ENCODE measurements around the gene CCND1. TPM values are rescaled to one million over a fixed set of nuclear protein-coding genes. Genes with fewer than 3 reads are reported as not detected.

Gene CCND1
- total and polyA plus RNA-seq, 2 of the 8 experiments (the other 6 are each of a cell fraction or from before 2014, with no cell fraction given) = 64.5 to 170 TPM

- TF ChIP-seq, protein P1, sequence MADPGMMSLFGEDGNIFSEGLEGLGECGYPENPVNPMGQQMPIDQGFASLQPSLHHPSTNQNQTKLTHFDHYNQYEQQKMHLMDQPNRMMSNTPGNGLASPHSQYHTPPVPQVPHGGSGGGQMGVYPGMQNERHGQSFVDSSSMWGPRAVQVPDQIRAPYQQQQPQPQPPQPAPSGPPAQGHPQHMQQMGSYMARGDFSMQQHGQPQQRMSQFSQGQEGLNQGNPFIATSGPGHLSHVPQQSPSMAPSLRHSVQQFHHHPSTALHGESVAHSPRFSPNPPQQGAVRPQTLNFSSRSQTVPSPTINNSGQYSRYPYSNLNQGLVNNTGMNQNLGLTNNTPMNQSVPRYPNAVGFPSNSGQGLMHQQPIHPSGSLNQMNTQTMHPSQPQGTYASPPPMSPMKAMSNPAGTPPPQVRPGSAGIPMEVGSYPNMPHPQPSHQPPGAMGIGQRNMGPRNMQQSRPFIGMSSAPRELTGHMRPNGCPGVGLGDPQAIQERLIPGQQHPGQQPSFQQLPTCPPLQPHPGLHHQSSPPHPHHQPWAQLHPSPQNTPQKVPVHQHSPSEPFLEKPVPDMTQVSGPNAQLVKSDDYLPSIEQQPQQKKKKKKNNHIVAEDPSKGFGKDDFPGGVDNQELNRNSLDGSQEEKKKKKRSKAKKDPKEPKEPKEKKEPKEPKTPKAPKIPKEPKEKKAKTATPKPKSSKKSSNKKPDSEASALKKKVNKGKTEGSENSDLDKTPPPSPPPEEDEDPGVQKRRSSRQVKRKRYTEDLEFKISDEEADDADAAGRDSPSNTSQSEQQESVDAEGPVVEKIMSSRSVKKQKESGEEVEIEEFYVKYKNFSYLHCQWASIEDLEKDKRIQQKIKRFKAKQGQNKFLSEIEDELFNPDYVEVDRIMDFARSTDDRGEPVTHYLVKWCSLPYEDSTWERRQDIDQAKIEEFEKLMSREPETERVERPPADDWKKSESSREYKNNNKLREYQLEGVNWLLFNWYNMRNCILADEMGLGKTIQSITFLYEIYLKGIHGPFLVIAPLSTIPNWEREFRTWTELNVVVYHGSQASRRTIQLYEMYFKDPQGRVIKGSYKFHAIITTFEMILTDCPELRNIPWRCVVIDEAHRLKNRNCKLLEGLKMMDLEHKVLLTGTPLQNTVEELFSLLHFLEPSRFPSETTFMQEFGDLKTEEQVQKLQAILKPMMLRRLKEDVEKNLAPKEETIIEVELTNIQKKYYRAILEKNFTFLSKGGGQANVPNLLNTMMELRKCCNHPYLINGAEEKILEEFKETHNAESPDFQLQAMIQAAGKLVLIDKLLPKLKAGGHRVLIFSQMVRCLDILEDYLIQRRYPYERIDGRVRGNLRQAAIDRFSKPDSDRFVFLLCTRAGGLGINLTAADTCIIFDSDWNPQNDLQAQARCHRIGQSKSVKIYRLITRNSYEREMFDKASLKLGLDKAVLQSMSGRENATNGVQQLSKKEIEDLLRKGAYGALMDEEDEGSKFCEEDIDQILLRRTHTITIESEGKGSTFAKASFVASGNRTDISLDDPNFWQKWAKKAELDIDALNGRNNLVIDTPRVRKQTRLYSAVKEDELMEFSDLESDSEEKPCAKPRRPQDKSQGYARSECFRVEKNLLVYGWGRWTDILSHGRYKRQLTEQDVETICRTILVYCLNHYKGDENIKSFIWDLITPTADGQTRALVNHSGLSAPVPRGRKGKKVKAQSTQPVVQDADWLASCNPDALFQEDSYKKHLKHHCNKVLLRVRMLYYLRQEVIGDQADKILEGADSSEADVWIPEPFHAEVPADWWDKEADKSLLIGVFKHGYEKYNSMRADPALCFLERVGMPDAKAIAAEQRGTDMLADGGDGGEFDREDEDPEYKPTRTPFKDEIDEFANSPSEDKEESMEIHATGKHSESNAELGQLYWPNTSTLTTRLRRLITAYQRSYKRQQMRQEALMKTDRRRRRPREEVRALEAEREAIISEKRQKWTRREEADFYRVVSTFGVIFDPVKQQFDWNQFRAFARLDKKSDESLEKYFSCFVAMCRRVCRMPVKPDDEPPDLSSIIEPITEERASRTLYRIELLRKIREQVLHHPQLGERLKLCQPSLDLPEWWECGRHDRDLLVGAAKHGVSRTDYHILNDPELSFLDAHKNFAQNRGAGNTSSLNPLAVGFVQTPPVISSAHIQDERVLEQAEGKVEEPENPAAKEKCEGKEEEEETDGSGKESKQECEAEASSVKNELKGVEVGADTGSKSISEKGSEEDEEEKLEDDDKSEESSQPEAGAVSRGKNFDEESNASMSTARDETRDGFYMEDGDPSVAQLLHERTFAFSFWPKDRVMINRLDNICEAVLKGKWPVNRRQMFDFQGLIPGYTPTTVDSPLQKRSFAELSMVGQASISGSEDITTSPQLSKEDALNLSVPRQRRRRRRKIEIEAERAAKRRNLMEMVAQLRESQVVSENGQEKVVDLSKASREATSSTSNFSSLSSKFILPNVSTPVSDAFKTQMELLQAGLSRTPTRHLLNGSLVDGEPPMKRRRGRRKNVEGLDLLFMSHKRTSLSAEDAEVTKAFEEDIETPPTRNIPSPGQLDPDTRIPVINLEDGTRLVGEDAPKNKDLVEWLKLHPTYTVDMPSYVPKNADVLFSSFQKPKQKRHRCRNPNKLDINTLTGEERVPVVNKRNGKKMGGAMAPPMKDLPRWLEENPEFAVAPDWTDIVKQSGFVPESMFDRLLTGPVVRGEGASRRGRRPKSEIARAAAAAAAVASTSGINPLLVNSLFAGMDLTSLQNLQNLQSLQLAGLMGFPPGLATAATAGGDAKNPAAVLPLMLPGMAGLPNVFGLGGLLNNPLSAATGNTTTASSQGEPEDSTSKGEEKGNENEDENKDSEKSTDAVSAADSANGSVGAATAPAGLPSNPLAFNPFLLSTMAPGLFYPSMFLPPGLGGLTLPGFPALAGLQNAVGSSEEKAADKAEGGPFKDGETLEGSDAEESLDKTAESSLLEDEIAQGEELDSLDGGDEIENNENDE (IDR thresholded peaks at IDR 0.05; ENCODE audit: insufficient replicate concordance, low read length) = no peak
- TF ChIP-seq HDAC2 (IDR thresholded peaks at IDR 0.05; ENCODE audit: borderline replicate concordance in 1 of 2, low read depth in 2 of 2, low read length in 2 of 2) (no peak), FOSL1 (IDR thresholded peaks at IDR 0.05; ENCODE audit: insufficient read depth, low read depth, low read length) (no peak), TAF1 (IDR thresholded peaks at IDR 0.05; ENCODE audit: low read depth, low read length) (no peak), SIX5 (IDR thresholded peaks at IDR 0.05; ENCODE audit: low read depth, low read length) (no peak), CREB1 (IDR thresholded peaks at IDR 0.05) (no peak), EGR1 (IDR thresholded peaks at IDR 0.05; ENCODE audit: borderline replicate concordance, low read depth, low read length) (no peak), RBBP5 (IDR thresholded peaks at IDR 0.05; ENCODE audit: borderline replicate concordance, low read depth, low read length) (no peak), RFX5 (IDR thresholded peaks at IDR 0.05; ENCODE audit: borderline replicate concordance, low read depth, low read length) (no peak)
Observed at GRCh38 chr11:69661413-69661715, 20.4 kb downstream of the CCND1 start (continued).

Measured in H1 (cell line).